Endothelial cell of umbilical vein (primary cell): ENCODE results near the gene MROH2A. TPM values are rescaled to one million over a fixed set of nuclear protein-coding genes. Genes with fewer than 3 reads are reported as not detected.

Source experiments
- BruUV-seq: library from RNA; stranded (reverse); fragments of 400-500 nt; replicated peaks from 2 replicates; lab custom pipeline; 2021; lab: Mats Ljungman, UMichigan
- CTCF ChIA-PET: fragments of 300-600, 350-600 bp; sonication (Branson Sonifier 250); formaldehyde crosslinking; loops from one replicate; lab custom pipeline; 2021; ENCODE audit warnings: antibody characterized with exemption, inconsistent platforms; lab: Charles Lee
- POLR2A ChIA-PET: fragments of 300-600, 350-600 bp; sonication (Branson Sonifier 250); formaldehyde crosslinking; loops from one replicate; lab custom pipeline; 2021; ENCODE audit warnings: antibody characterized with exemption, inconsistent platforms; lab: Charles Lee
- DNase-seq: peaks from one replicate; pipeline ENCODE4 v3.0.0-alpha.2; 2011; ENCODE audit warnings: low read depth, low spot score
- FAIRE-seq: peaks from 2 replicates; lab custom pipeline; 2011; peaks lifted over from hg19 to GRCh38; lab: Jason Lieb, UNC
- H2AFZ ChIP-seq: 2 replicates; pipeline ENCODE4 v1.6.0; 2012; ENCODE audit warnings: low read depth, low read length, control low read depth, inconsistent platforms
- H3K27ac ChIP-seq: 2 replicates; pipeline ENCODE4 v1.5.1; 2011; ENCODE audit warnings: low read depth, mild to moderate bottlenecking, control low read depth, low read length, moderate library complexity; ENCODE audit not compliant: insufficient read depth
- H3K27me3 ChIP-seq, 2 experiments: 2 replicates each; pipeline versions ENCODE4 v1.6.0 to v1.6.1; 2011; ENCODE audit warnings: low read length in 2 of 2, mixed read lengths in 1 of 2; ENCODE audit not compliant: control insufficient read depth in 2 of 2, insufficient read depth in 2 of 2
- H3K36me3 ChIP-seq, 2 experiments: 2 replicates in 1 of 2; 3 replicates in 1 of 2; pipeline ENCODE4 v1.5.1; 2011; ENCODE audit warnings: low read length in 2 of 2, mild to moderate bottlenecking in 1 of 2, moderate library complexity in 1 of 2; ENCODE audit not compliant: control insufficient read depth in 2 of 2, insufficient read depth in 2 of 2; ENCODE audit errors: extremely low read depth in 1 of 2
- H3K4me1 ChIP-seq: 3 replicates; pipeline ENCODE4 v1.5.1; 2011; ENCODE audit warnings: mild to moderate bottlenecking, low read length; ENCODE audit not compliant: control insufficient read depth, insufficient read depth; ENCODE audit errors: extremely low read depth
- H3K4me2 ChIP-seq: 2 replicates; pipeline ENCODE4 v1.6.1; 2011; ENCODE audit warnings: low read length, control low read depth, mixed read lengths; ENCODE audit not compliant: insufficient read depth
- H3K4me3 ChIP-seq, 3 experiments: fragments of 200-600 bp in 1 of 3; sonication (generic), shearing (Covaris generic) in 1 of 3; replicated peaks in 1 of 3; 2 replicates each; pipeline ENCODE4 v1.5.1; 2011 to 2016; ENCODE audit warnings: control low read depth in 3 of 3, low read length in 3 of 3, mild to moderate bottlenecking in 2 of 3, inconsistent platforms in 1 of 3, low read depth in 1 of 3, moderate library complexity in 1 of 3; ENCODE audit not compliant: insufficient read depth in 1 of 3
- H3K79me2 ChIP-seq: 2 replicates; pipeline ENCODE4 v1.6.0; 2012; ENCODE audit warnings: low read length, inconsistent platforms; ENCODE audit not compliant: control insufficient read depth, insufficient read depth
- H3K9ac ChIP-seq: replicated peaks from 2 replicates; pipeline ENCODE3; 2011; ENCODE audit warnings: low read length, control low read depth; ENCODE audit not compliant: insufficient read depth; ENCODE audit errors: extremely low read depth
- H3K9me1 ChIP-seq: replicated peaks from 3 replicates; pipeline ENCODE4 v1.6.0; 2011; ENCODE audit warnings: mild to moderate bottlenecking, low read length; ENCODE audit not compliant: control insufficient read depth, insufficient read depth; ENCODE audit errors: extremely low read depth
- H3K9me3 ChIP-seq: replicated peaks from 2 replicates; pipeline ENCODE4 v1.5.1; 2012; ENCODE audit warnings: low read length, inconsistent platforms; ENCODE audit not compliant: control insufficient read depth, insufficient read depth
- H4K20me1 ChIP-seq: replicated peaks from 2 replicates; pipeline ENCODE3; 2011; ENCODE audit warnings: mild to moderate bottlenecking, low read length; ENCODE audit not compliant: control insufficient read depth, insufficient read depth; ENCODE audit errors: extremely low read depth
- FOS ChIP-seq: IDR thresholded peaks from 2 replicates; pipeline ENCODE4 v1.6.1; 2011; ENCODE audit warnings: mild to moderate bottlenecking, low read length, moderate library complexity, borderline replicate concordance; ENCODE audit not compliant: insufficient read depth
- GATA2 ChIP-seq: IDR thresholded peaks from 2 replicates; pipeline ENCODE4 v1.7.0; 2011; ENCODE audit warnings: low read depth, mild to moderate bottlenecking, moderate library complexity, mixed read lengths, low read length; ENCODE audit not compliant: insufficient read length, insufficient read depth
- MAX ChIP-seq: IDR thresholded peaks from 2 replicates; pipeline ENCODE4 v1.6.1; 2011; ENCODE audit not compliant: insufficient read depth, insufficient read length
- POLR2A ChIP-seq: IDR thresholded peaks from 2 replicates; pipeline ENCODE4 v1.6.1; 2012; ENCODE audit warnings: low read depth, mild to moderate bottlenecking, control low read depth, low read length
- POLR2AphosphoS5 ChIP-seq: IDR thresholded peaks from 2 replicates; pipeline ENCODE4 v1.6.1; 2012; ENCODE audit warnings: low read depth, mild to moderate bottlenecking, control low read depth, low read length, moderate library complexity; ENCODE audit not compliant: insufficient read depth
- dilution Hi-C: fragments of 300-500 bp; cut with MboI; formaldehyde crosslinking; loops from one replicate; pipeline ENCODE4 v1.15.0; 2019; ENCODE audit warnings: low sequenced_read_pairs; ENCODE audit not compliant: extremely low pct_ligation_motif_present
- intact Hi-C: fragments of 100-400 bp; cut with micrococcal nuclease; formaldehyde crosslinking; loops from one replicate; pipeline ENCODE4 v1.10.0; 2022
- polyA plus RNA-seq, 4 experiments: library from polyadenylated mRNA; depleted of rRNA in 3 of 4; stranded (reverse) in 3 of 4; unstranded in 1 of 4; fragments of >200 nt; gene quantifications; 2 replicates each; pipeline versions ENCODE4 v1.2.1 to v1.2.3, GENCODE V29; 2011 to 2012; ENCODE audit warnings: missing spikeins in 1 of 4
- total RNA-seq: library from RNA; stranded (reverse); gene quantifications from 2 replicates; pipeline ENCODE4 v1.2.3, GENCODE V29; 2021
- TF ChIP-seq, protein P1 (sequence below), 2 donors: IDR thresholded peaks; 1 replicate in 1 of 2; 2 replicates in 1 of 2; pipeline ENCODE4 v1.5.1; 2011; ENCODE audit warnings: low read length in 2 of 2, mild to moderate bottlenecking in 2 of 2, moderate library complexity in 2 of 2, control low read depth in 1 of 2, inconsistent platforms in 1 of 2, low read depth in 1 of 2; ENCODE audit not compliant: insufficient read depth in 1 of 2; ENCODE audit errors: extremely low read depth in 1 of 2

The MROH2A gene
- total and polyA plus RNA-seq, 2 donors (not counting 3 experiments of a cell fraction or from before 2014, with no cell fraction given): not detected

DNA sequence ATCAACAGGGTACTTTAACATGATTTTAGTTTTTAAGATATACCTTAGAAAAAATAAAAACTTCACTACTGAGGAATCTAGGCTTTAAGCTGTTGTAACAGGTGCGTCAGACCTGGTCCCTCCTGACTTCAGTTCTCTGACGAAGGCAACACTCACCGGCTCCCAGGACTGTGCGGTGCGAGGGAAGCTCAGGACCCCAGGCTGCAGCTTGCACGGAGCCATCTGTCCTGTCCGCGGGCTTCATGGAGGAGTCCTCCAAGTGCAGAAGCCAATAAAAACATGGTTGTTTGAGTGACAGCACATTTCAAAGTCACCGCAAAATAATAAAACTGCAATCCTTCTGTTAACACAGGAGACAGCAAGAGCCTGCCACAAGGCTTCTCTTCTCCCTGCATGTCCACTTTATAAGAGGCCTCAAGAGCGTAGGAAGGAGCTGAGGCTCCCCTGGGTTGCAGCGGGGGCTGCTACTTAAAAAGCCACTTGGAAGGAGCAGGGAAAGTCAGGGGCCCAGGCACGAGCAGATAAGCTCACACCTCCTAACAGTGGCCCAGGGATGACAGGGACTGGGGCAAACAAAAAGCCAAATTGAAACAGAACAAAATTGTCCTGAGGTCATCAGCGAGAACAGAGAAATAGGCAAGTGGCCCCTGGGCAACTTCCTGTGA, 71.6 kb downstream of the MROH2A start:
- Histone ChIP-seq H4K20me1 (no peaks in the 10 kb centered on the region), H3K9me1 (no peaks in the 10 kb centered on the region), H2AFZ (no peak overlapping the region), H3K27ac (no peak overlapping the region), H3K36me3 (peaks cover 2 to 25% of the 10 kb centered on the region in 2 experiments), H3K9me3 (no peaks in the 10 kb centered on the region), H3K9ac (no peak overlapping the region), H3K27me3 (no peaks in the 10 kb centered on the region), H3K4me3 (no peak overlapping the region), H3K4me1 (peaks cover 17% of the 10 kb centered on the region), H3K4me2 (no peak overlapping the region), H3K79me2 (peaks cover 83% of the 10 kb centered on the region)
- no TSS peak for BruUV-seq
- dilution Hi-C loops (no loop called here), intact Hi-C loops (loop anchor here (5.0 to 10.0 kb wide), 3 partner anchors 362 to 578 kb away; partner anchors contain the start of gene DGKD)
- POLR2A ChIA-PET: no interaction called here
- DNase-seq: no peak
- no peak for FAIRE-seq
- CTCF ChIA-PET: interaction anchor here (0.8 to 1.2 kb wide), 2 partner anchors 11 to 406 kb away, joined by 3 to 5 read pairs; no protein-coding TSS in a partner anchor
- TF ChIP-seq MAX: no peak
- TF ChIP-seq, protein P1, sequence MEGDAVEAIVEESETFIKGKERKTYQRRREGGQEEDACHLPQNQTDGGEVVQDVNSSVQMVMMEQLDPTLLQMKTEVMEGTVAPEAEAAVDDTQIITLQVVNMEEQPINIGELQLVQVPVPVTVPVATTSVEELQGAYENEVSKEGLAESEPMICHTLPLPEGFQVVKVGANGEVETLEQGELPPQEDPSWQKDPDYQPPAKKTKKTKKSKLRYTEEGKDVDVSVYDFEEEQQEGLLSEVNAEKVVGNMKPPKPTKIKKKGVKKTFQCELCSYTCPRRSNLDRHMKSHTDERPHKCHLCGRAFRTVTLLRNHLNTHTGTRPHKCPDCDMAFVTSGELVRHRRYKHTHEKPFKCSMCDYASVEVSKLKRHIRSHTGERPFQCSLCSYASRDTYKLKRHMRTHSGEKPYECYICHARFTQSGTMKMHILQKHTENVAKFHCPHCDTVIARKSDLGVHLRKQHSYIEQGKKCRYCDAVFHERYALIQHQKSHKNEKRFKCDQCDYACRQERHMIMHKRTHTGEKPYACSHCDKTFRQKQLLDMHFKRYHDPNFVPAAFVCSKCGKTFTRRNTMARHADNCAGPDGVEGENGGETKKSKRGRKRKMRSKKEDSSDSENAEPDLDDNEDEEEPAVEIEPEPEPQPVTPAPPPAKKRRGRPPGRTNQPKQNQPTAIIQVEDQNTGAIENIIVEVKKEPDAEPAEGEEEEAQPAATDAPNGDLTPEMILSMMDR (IDR thresholded peaks at IDR 0.05; ENCODE audit: extremely low read depth in 1 of 2, insufficient read depth in 1 of 2, low read depth in 1 of 2, low read length in 2 of 2): no peak
- no peak for TF ChIP-seq GATA2
- no peak for TF ChIP-seq FOS
- no peak for TF ChIP-seq POLR2AphosphoS5
- TF ChIP-seq POLR2A: no peak
